ENCODE data around the gene VWC2L.

Gene VWC2L

DNA sequence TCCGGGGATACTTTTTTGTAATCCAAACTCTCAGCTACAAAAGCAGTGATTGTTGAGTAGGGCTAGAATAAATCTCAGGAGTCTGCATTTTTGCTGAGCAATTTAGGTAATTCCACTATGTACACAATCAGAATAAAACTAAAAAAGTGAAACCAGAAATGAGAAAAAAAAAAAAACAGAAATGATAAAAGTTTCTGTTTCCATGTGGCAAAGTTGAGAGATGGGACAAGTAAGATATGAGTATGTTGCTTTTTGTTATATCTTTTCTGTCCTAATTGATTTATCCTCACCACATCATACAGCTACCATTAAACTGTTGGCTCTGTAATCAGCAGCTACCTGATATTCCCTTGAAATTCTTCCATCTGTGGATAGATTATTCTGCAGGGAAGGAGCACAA lies 92.7 kb downstream of the VWC2L start:
- TF ChIP-seq, protein P1, sequence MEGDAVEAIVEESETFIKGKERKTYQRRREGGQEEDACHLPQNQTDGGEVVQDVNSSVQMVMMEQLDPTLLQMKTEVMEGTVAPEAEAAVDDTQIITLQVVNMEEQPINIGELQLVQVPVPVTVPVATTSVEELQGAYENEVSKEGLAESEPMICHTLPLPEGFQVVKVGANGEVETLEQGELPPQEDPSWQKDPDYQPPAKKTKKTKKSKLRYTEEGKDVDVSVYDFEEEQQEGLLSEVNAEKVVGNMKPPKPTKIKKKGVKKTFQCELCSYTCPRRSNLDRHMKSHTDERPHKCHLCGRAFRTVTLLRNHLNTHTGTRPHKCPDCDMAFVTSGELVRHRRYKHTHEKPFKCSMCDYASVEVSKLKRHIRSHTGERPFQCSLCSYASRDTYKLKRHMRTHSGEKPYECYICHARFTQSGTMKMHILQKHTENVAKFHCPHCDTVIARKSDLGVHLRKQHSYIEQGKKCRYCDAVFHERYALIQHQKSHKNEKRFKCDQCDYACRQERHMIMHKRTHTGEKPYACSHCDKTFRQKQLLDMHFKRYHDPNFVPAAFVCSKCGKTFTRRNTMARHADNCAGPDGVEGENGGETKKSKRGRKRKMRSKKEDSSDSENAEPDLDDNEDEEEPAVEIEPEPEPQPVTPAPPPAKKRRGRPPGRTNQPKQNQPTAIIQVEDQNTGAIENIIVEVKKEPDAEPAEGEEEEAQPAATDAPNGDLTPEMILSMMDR (IDR thresholded peaks at IDR 0.05; ENCODE audit: extremely low read depth, missing control alignments) = no peak
- DNase-seq (ENCODE audit: low spot score) = no peak

DNA sequence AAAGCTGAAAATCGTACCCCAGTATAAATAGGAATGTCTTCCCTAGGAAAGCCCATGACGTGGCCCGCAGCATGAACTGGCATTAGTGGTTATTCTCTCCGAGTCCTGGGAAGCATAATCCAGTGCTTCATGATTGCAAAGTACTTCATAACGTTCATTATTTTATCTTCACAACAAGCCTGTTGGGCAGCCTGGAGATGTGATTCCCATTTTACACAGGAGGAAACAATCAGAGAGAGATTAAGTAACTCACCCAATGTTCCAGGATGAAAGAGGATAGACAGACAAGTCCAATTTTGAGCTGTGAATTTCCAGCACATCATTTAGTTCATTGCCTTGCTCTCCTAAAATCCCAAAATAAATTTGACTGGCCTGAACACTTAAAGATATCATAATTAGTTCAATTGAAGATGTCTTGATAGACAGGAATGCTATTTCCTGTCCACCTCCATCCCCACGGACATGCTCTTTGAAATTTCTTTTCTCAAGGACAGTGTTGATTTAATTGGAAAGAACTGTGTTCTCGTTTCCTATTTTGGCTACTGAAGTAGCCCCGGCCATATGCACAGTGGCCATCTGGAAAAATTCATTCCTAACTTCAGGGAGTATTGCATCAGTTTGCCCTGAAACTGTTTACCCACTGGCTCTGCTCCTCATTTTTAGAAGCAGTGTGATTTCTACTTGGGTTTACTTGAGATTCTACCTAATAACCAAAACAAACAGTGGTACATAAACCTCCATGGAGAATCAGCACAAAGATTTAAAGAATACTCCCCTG lies 93.9 kb downstream of the VWC2L start:
- DNase-seq (ENCODE audit: low spot score) = no peak

DNA sequence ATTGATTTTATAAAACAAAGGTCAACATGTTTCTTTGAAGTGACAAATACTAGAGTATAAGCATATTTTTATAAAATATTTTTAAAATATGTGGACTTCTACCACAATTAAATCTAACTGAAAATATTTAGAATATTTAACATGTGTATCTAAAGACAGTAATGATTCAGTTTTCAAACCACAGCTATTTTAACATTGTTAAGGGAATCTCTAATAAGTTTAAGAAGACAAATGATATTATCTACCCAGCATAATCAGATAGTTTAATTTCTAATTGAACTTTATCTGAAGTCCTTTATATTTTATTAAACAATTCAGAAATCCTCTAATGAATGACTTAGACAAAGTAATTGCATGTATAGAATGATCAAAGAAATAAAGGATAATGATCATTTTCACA lies 96.2 kb downstream of the VWC2L start:
- TF ChIP-seq, protein P1 (IDR thresholded peaks at IDR 0.05; ENCODE audit: extremely low read depth, missing control alignments) = no peak
- DNase-seq (ENCODE audit: low spot score) = no peak

More for the DNA sequence above, 93.9 kb downstream of the VWC2L start:
- TF ChIP-seq, protein P1 (IDR thresholded peaks at IDR 0.05; ENCODE audit: extremely low read depth, missing control alignments) = no peak

DNA sequence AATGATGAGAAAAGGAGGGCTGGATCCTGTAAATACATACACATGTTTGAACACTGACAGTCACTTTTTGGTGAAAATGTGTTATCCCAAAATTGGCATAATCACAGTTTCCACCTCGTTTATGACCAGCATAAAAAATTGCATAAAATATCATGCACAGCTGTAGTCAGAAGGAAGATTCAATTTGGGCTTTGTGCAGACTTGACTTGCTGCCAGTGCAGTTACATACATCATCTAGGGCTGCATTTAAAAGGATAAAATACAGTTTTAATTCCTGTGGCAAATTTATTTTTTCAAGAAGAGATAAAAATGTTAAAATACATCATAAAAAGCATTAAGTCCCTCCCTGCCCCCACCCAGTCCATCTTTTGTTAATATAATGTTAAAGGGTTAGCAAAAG lies 103.8 kb downstream of the VWC2L start:
- TF ChIP-seq, protein P1 (IDR thresholded peaks at IDR 0.05; ENCODE audit: extremely low read depth, missing control alignments) = no peak
- no peak for DNase-seq (ENCODE audit: low spot score)

DNA sequence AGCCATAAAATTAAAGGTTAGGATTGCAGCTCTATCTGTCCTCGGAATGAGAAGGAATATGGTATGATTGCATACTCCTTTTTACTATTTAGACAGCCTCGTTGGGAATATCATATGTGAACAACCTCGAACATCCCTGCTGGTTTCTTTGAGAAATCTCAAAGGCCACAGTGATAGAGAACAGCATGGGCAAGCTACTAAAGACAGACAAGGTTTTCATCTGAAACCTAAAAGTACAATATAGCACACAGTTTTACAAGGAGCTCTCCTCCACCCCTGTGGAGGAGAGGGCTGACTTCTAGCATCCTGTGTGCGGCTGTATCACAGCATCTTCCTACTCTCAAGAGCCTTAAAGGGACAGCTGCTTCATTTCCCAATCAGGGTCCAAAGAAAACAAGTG lies 104.3 kb downstream of the VWC2L start:
- DNase-seq (ENCODE audit: low spot score) = no peak
- TF ChIP-seq, protein P1 (IDR thresholded peaks at IDR 0.05; ENCODE audit: extremely low read depth, missing control alignments) = no peak

DNA sequence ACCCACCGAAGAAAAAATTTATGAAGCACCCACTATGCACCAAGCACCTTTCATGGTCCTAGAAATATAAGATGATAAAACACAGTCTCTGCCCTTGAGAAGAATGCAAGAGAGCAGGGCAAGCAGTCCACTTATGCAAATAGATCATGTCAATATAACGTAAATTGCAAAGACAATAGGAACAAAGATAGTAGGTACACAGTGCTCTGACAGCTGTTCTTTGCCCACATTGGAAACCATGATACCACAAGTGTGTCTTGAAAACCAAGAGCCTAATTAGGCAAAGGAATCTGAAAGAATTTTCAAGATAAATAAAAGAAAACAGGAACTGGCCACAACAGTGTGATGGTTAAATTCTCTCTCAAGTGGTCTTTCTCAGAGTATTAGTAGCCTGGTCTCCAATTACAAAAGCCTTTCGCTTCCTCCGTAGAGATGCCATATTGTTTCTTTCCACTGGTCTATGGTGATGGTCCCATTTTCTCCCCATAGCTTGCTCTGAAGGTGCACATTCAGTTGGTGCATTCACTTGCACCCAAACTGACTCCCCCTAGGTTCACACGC lies 108.5 kb downstream of the VWC2L start:
- DNase-seq (ENCODE audit: low spot score) = no peak
- TF ChIP-seq, protein P1 (IDR thresholded peaks at IDR 0.05; ENCODE audit: extremely low read depth, missing control alignments) = no peak

DNA sequence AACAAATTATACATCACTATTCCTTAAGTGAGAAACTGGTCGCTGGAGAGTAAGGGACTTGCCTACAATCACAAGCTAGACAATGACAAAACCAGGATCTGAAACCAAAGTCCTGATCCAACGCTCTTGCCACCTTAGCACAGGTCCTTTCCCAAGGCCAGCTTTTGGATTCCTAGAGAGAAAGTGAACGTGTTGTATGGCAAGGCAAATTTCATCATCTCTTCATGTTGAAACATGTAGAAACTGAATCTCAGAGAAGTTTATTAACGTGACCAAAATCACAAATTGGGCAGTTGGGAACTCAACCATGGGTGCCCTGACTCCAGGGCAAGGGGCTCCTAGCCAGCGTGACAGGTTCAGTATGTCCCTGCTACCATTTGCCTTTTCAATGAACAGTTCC lies 118.2 kb downstream of the VWC2L start:
- TF ChIP-seq, protein P1 (IDR thresholded peaks at IDR 0.05; ENCODE audit: extremely low read depth, missing control alignments) = no peak

More for the DNA sequence above, 118.2 kb downstream of the VWC2L start:
- no peak for DNase-seq (ENCODE audit: low spot score)

All from GM20000 (cell line).